ENCODE data around the gene RNASEH2A. TPM values are rescaled to one million over a fixed set of nuclear protein-coding genes. Genes with fewer than 3 reads are reported as not detected.

RNASEH2A gene
- total and polyA plus RNA-seq, 11 donors, result 0.63 to 8.6 (median 4.0) TPM

GRCh38 chr19:12789098-12789903 lies 17.1 kb upstream of the RNASEH2A start:
- Histone ChIP-seq H3K27me3 (no peaks in the 10 kb centered on the region), H3K27ac (peak overlapping the region; percentile 95 to 100 (median 99)), H3K9me3 (no peaks in the 10 kb centered on the region), H3K4me1 (peaks cover 2 to 70% (median 55%) of the 10 kb centered on the region in 12 donors), H3K36me3 (peaks cover 0 to 12% (median 0%) of the 10 kb centered on the region in 9 donors), H3K4me3 (peak overlapping the region; percentile 15 to 99 (median 84))
- 2 to 10% (median 3%) methylated on average over 7 to 46 of the region's 46 CpGs for WGBS, 4 donors
- TF ChIP-seq POLR2A (IDR thresholded peaks at IDR 0.05), result no peak
- TF ChIP-seq, protein P1, sequence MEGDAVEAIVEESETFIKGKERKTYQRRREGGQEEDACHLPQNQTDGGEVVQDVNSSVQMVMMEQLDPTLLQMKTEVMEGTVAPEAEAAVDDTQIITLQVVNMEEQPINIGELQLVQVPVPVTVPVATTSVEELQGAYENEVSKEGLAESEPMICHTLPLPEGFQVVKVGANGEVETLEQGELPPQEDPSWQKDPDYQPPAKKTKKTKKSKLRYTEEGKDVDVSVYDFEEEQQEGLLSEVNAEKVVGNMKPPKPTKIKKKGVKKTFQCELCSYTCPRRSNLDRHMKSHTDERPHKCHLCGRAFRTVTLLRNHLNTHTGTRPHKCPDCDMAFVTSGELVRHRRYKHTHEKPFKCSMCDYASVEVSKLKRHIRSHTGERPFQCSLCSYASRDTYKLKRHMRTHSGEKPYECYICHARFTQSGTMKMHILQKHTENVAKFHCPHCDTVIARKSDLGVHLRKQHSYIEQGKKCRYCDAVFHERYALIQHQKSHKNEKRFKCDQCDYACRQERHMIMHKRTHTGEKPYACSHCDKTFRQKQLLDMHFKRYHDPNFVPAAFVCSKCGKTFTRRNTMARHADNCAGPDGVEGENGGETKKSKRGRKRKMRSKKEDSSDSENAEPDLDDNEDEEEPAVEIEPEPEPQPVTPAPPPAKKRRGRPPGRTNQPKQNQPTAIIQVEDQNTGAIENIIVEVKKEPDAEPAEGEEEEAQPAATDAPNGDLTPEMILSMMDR (IDR thresholded peaks at IDR 0.05), result no peak
- no peak for ATAC-seq
- intact Hi-C loops (cut with DNase I), result loop anchor here in 1 of 10 donors (10.0 kb wide), 1 partner anchor 366 kb away; the partner anchor contains the start of genes IER2 and STX10
- DNase-seq, result no peak

DNA sequence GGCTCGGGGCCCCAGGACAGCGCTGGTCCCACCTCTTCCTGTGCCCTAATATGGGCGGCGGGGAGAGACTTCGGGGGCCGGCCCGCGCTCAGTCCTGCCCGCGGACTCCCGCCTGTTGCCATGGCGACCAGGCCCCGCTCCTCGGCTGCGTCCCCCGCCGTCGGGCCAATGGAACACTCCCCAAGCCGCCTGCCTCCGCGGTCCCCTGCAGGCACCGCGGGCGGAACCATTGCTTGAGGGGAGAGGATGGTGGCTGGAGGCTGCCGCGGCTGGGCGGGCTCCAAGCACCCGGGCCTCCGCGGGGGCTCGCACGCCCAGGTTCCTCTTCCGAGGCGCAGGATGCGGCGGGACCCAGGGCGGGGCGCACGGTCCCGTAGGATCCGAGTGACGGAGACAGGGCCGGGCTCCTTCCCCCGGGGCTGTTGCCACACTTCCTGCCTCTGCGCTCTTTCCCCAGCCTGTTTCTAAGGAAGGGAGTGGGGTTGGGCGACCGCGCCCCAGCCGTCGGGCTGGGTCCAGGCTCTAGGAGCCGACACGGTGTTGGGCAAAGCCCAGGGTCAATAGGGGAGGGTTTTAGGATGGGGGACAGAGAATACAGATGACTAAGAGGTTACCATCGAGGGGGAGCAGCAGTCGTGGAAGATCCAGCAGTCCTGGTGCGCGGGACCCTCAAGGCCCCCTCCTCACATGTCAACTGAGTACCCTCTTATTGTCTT lies 16.3 kb upstream of the RNASEH2A start:
- peak overlapping the region; percentile 15 to 99 (median 84) for H3K4me3 ChIP-seq
- peak in 1 of 2 donors; percentile 83 for TF ChIP-seq POLR2A (IDR thresholded peaks at IDR 0.05)
- TF ChIP-seq, protein P1 (IDR thresholded peaks at IDR 0.05), result no peak
- ATAC-seq (peak; percentile 44 to 62 (median 54)), DNase-seq (peak; percentile 98 to 99 (median 98))
- H3K27ac ChIP-seq, result peak overlapping the region; percentile 95 to 100 (median 99)
- H3K4me1 ChIP-seq, result peaks cover 0 to 65% (median 54%) of the 10 kb centered on the region in 12 donors
- H3K36me3 ChIP-seq, result peaks cover 0 to 12% (median 0%) of the 10 kb centered on the region in 9 donors
- H3K9me3 ChIP-seq, result no peaks in the 10 kb centered on the region
- no peaks in the 10 kb centered on the region for H3K27me3 ChIP-seq
- intact Hi-C loops (cut with DNase I), result loop anchor here in 1 of 10 donors (10.0 kb wide), 1 partner anchor 365 kb away; the partner anchor contains the start of genes IER2 and STX10
- WGBS, 4 donors, result 0 to 2% (median 1%) methylated on average over 16 to 56 of the region's 56 CpGs

DNA sequence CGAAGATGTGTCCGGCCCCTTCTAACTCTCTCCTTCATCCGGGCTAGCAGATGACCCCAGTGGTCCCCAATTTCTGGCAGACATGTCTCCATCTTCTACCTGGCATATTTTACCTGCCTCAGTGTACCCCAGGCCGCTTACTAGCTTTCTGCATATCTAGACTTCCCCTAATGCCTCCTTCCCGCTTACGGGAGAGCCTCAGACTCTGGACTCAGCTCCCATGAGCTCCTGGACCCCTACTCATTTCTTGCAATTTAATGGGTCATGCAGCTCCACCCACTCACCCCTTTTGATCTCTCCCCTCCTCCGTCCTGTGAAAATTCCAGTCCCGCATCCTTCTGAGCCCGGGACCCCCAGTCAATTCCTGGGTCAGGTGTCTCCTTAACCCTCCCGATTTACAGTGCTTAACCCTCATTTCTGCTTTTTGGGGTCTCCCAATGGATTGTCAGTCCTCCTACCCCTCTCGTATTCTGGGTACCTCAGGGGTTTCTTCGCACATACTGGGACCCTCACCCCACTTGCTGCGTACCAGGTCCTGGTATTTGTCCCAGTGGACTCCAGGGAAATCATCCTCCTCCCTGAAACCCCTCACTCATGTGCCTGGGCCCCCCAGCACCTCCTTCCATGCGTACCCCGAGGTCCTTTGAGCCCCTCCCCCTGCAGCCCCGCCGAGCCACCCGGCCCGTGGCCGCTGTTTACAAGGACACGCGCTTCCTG lies 15.6 kb upstream of the RNASEH2A start:
- Histone ChIP-seq H3K9me3 (no peaks in the 10 kb centered on the region), H3K27me3 (no peaks in the 10 kb centered on the region), H3K27ac (peak overlapping the region; percentile 95 to 100 (median 99)), H3K4me3 (peak overlapping the region; percentile 15 to 99 (median 84)), H3K36me3 (peaks cover 0 to 12% (median 0%) of the 10 kb centered on the region in 9 donors), H3K4me1 (peaks cover 0 to 64% (median 49%) of the 10 kb centered on the region in 12 donors)
- WGBS, 4 donors, result 2 to 6% (median 3%) methylated on average over 15 to 22 of the region's 22 CpGs
- no peak for ATAC-seq
- no peak for TF ChIP-seq POLR2A (IDR thresholded peaks at IDR 0.05)
- TF ChIP-seq, protein P1 (IDR thresholded peaks at IDR 0.05), result no peak
- DNase-seq, result no peak
- intact Hi-C loops (cut with DNase I), result no loop called here

Data from heart left ventricle (tissue), 16 donors.